Dendritic cell treated with granulocyte-macrophage colony-stimulating factor and Interleukin-4, amounts not matched to agents 40 ng/mL and 50 ng/mL, for 4 days (primary cell): ENCODE measurements around the gene CTNNA1.
"Not testable (repeated sequence)": the region's sequence is repeated elsewhere in the genome, so short reads cannot be mapped to it uniquely, and the experiment has no call there.

Source experiments
- H3K27ac Mint-ChIP-seq: one replicate; pipeline ENCODE4 v1.8.0; 2022; ENCODE audit warnings: mild to moderate bottlenecking, mixed read lengths
- H3K27me3 Mint-ChIP-seq: one replicate; pipeline ENCODE4 v1.8.0; 2022; ENCODE audit warnings: mild to moderate bottlenecking, mixed read lengths
- H3K36me3 Mint-ChIP-seq: one replicate; pipeline ENCODE4 v1.8.0; 2022; ENCODE audit warnings: low read depth, mixed read lengths
- H3K4me1 Mint-ChIP-seq: one replicate; pipeline ENCODE4 v1.8.0; 2022; ENCODE audit warnings: low read depth, mixed read lengths
- H3K4me3 Mint-ChIP-seq: one replicate; pipeline ENCODE4 v1.8.0; 2022; ENCODE audit warnings: mild to moderate bottlenecking, moderate library complexity, mixed read lengths
- H3K9me3 Mint-ChIP-seq: one replicate; pipeline ENCODE4 v1.8.0; 2022; ENCODE audit warnings: mixed read lengths
- intact Hi-C: fragments of 100-400 bp; cut with micrococcal nuclease; formaldehyde crosslinking; loops from one replicate; pipeline ENCODE4 v1.15.0; 2022

CTNNA1 gene

GRCh38 chr5:138790684-138791083 lies 37.5 kb downstream of the CTNNA1 start:
- peaks cover 21% of the 10 kb centered on the region for H3K4me1 Mint-ChIP-seq
- H3K9me3 Mint-ChIP-seq, result no peaks in the 10 kb centered on the region

GRCh38 chr5:138792195-138792790 lies 39.1 kb downstream of the CTNNA1 start:
- no peaks in the 10 kb centered on the region for H3K9me3 Mint-ChIP-seq
- H3K4me3 Mint-ChIP-seq, result no peak overlapping the region
- intact Hi-C loops, result no loop called here
- peaks cover 21% of the 10 kb centered on the region for H3K4me1 Mint-ChIP-seq
- H3K27me3 Mint-ChIP-seq, result no peaks in the 10 kb centered on the region
- peaks cover 31% of the 10 kb centered on the region for H3K36me3 Mint-ChIP-seq
- peak overlapping the region; percentile 6 for H3K27ac Mint-ChIP-seq

More at GRCh38 chr5:138790684-138791083, 37.5 kb downstream of the CTNNA1 start:
- Mint-ChIP-seq H3K4me3 (no peak overlapping the region), H3K27ac (no peak overlapping the region), H3K36me3 (peaks cover 47% of the 10 kb centered on the region), H3K27me3 (no peaks in the 10 kb centered on the region)
- intact Hi-C loops, result no loop called here

- Mint-ChIP-seq H3K4me1 (peaks cover 30% of the 10 kb centered on the region), H3K36me3 (peaks cover 28% of the 10 kb centered on the region), H3K9me3 (no peaks in the 10 kb centered on the region), H3K4me3 (no peak overlapping the region), H3K27me3 (no peaks in the 10 kb centered on the region), H3K27ac (peak overlapping the region; percentile 6)
- intact Hi-C loops, result no loop called here
These were observed 40.4 kb downstream of the CTNNA1 start for GRCh38 chr5:138793575-138793974.

DNA sequence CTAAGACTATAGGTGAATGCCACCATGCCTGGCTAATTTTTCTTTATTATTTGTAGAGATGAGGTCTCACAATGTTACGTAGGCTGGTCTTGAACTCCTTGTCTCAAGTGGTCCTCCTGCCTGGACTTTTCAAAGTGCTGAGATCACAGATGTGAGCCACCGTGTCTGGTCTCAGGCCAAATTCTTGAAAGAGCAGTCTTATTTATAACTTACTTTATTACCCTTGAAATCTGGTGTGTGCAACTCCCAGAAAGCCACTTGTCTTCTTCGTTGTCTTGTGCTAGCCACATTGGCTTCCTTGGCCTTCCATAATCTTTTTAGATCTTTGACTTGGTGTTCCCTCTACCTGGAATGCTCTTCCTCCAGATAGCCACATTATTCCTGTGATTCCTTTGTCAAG lies 50.1 kb downstream of the CTNNA1 start:
- Mint-ChIP-seq H3K4me3 (no peak overlapping the region), H3K36me3 (peaks cover 55% of the 10 kb centered on the region), H3K27ac (no peak overlapping the region), H3K9me3 (no peaks in the 10 kb centered on the region), H3K27me3 (no peaks in the 10 kb centered on the region), H3K4me1 (peaks cover 22% of the 10 kb centered on the region)
- intact Hi-C loops, result no loop called here

- peaks cover 22% of the 10 kb centered on the region for H3K4me1 Mint-ChIP-seq
- no peaks in the 10 kb centered on the region for H3K27me3 Mint-ChIP-seq
- H3K36me3 Mint-ChIP-seq, result peaks cover 61% of the 10 kb centered on the region
- intact Hi-C loops, result no loop called here
- no peak overlapping the region for H3K27ac Mint-ChIP-seq
- no peaks in the 10 kb centered on the region for H3K9me3 Mint-ChIP-seq
- no peak overlapping the region for H3K4me3 Mint-ChIP-seq
These were observed 50.7 kb downstream of the CTNNA1 start for GRCh38 chr5:138803935-138804334.

DNA sequence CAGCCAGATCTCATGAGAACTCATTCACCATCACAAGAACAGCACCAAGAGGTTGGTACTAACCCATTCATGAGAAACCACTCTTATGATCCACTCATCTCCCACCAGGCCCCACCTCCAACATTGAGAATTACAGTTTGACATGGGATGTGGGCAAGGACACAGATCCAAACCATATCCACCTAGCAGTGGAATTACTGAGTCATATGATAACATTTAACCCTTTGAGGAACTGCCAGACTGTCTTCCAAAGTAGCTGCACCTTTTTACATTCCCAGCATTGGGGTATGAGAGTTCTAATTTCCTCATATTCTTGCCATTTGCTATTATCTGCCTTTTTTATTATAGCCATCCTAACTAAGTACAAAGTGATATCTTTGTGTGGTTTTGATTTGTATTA lies 51.9 kb downstream of the CTNNA1 start:
- Mint-ChIP-seq H3K36me3 (peaks cover 52% of the 10 kb centered on the region), H3K4me3 (no peak overlapping the region), H3K4me1 (peaks cover 22% of the 10 kb centered on the region), H3K27ac (no peak overlapping the region), H3K9me3 (no peaks in the 10 kb centered on the region), H3K27me3 (no peaks in the 10 kb centered on the region)
- intact Hi-C loops, result no loop called here

DNA sequence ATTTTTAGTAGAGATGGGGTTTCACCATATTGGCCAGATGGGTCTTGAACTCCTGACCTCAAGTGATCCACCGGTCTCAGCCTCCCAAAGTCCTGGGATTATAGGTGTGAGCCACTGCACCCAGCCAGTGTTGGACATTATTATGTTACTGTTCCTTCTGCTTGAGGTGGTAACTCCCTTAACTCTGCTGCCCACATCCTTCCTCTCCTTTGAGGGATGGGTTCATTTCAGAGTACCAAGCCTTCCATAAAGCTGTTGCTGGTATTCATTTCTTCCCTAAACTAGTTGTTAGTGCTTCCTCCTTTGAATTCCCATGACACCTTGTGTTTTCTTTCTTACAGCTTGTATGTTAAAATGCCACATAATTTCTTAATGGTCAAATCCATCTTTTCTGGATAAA lies 54.0 kb downstream of the CTNNA1 start:
- Mint-ChIP-seq H3K4me1 (peaks cover 16% of the 10 kb centered on the region), H3K4me3 (no peak overlapping the region), H3K27ac (no peak overlapping the region), H3K27me3 (no peaks in the 10 kb centered on the region), H3K9me3 (no peaks in the 10 kb centered on the region), H3K36me3 (peaks cover 57% of the 10 kb centered on the region)
- intact Hi-C loops, result no loop called here

DNA sequence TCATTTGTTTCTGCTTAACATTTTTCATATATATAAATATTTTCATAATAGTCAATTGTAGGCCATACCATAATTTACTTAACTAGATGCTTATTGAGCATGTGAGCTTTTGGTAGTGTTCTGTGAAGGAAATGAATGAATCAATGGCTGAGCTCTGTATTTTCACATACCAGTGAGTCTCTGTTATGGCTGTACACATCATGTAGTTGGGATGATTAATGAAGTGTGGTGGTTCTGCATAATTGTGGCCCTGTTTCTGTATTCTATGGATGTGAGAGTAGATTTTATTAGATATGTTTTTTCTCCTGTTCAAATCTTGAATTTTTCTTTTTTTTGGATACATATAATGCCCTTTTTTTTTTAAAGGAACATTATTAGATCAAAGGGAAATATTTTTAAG lies 56.2 kb downstream of the CTNNA1 start:
- no peak overlapping the region for H3K4me3 Mint-ChIP-seq
- H3K9me3 Mint-ChIP-seq, result no peaks in the 10 kb centered on the region
- peaks cover 65% of the 10 kb centered on the region for H3K36me3 Mint-ChIP-seq
- no peak overlapping the region for H3K27ac Mint-ChIP-seq
- intact Hi-C loops, result no loop called here
- H3K27me3 Mint-ChIP-seq, result no peaks in the 10 kb centered on the region
- peaks cover 16% of the 10 kb centered on the region for H3K4me1 Mint-ChIP-seq

DNA sequence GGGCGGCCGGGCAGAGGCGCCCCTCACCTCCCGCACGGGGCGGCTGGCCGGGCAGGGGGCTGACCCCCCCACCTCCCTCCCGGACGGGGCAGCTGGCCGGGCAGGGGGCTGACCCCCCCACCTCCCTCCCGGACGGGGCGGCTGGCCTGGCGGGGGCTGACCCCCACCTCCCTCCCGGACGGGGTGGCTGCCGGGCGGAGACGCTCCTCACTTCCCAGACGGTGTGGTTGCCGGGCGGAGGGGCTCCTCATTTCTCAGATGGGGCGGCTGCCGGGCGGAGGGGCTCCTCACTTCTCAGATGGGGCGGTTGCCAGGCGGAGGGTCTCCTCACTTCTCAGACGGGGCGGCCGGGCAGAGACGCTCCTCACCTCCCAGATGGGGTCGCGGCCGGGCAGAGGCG lies 57.6 kb downstream of the CTNNA1 start:
- H3K9me3 Mint-ChIP-seq, H3K27me3 Mint-ChIP-seq, H3K27ac Mint-ChIP-seq, H3K4me3 Mint-ChIP-seq, intact Hi-C loops: not testable (repeated sequence)
- Mint-ChIP-seq H3K36me3 (peaks cover 68% of the 10 kb centered on the region), H3K4me1 (peaks cover 23% of the 10 kb centered on the region)

- peaks cover 97% of the 10 kb centered on the region for H3K36me3 Mint-ChIP-seq
- intact Hi-C loops, result no loop called here
- H3K4me3 Mint-ChIP-seq, result no peak overlapping the region
- peaks cover 25% of the 10 kb centered on the region for H3K4me1 Mint-ChIP-seq
- no peaks in the 10 kb centered on the region for H3K27me3 Mint-ChIP-seq
- no peaks in the 10 kb centered on the region for H3K9me3 Mint-ChIP-seq
- no peak overlapping the region for H3K27ac Mint-ChIP-seq
These were observed 62.3 kb downstream of the CTNNA1 start for GRCh38 chr5:138815529-138815928.

DNA sequence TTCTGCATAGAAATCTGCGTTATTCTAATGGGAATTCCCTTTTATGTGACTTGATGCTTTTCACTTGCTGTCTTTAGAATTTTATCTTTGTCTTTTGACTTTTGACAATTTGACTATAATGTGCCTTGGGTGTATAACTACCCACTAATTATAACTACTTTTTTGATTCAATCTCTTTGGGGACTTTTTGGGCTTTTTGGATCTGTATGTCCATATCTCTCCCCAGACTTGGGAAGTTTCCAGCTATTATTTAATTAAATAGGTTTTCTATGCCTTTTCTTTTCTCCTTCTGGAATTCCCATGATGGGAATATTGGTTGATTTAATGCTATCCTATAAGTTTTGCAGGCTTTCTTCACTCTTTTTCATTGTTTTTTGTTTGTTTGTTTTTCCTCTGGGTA lies 64.0 kb downstream of the CTNNA1 start:
- Mint-ChIP-seq H3K27ac (no peak overlapping the region), H3K4me1 (peaks cover 25% of the 10 kb centered on the region), H3K27me3 (no peaks in the 10 kb centered on the region), H3K36me3 (peaks cover 91% of the 10 kb centered on the region), H3K9me3 (no peaks in the 10 kb centered on the region), H3K4me3 (no peak overlapping the region)
- intact Hi-C loops, result no loop called here

DNA sequence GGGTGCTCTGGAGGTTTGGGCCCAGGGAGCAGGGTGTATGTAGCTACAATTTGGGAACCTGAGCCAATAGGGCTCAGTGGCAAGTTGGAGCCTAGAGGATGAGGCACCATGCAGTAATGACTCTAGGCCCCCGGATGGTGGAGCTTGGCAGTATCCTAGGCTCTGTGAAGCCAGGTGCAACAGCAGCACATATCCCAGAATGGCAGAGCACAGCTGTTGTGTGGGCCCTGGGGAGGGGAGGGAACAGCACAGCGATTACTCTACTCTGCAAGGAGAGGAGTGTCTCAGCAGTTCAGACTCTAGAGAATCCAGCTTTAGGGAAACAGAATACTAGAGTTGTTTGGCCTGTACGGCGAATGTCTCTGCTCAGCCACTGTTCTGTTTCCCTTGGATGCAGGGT lies 65.9 kb downstream of the CTNNA1 start:
- Mint-ChIP-seq H3K4me3 (no peak overlapping the region), H3K4me1 (peaks cover 25% of the 10 kb centered on the region), H3K27me3 (no peaks in the 10 kb centered on the region), H3K9me3 (no peaks in the 10 kb centered on the region), H3K36me3 (peaks cover 78% of the 10 kb centered on the region), H3K27ac (no peak overlapping the region)
- intact Hi-C loops, result no loop called here

DNA sequence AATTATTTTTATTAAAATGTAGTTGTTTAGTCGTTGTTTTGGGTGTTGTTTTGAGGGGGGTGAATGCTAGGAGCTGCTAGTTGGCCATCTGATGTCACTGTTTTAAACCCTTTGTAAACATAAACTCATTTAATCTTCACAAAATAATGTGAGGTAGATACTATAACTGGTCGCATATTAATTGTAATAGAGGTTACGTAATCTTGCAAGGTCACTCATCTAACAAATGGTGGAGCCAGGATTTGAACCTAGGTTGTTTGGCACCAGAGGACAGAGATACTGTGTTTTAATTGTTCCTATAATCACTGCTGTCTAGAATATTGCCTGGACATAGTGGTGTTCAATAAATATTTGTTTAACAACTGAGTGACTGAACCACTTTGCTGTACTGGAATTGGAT lies 67.5 kb downstream of the CTNNA1 start:
- H3K9me3 Mint-ChIP-seq, result no peaks in the 10 kb centered on the region
- H3K27me3 Mint-ChIP-seq, result no peaks in the 10 kb centered on the region
- no peak overlapping the region for H3K4me3 Mint-ChIP-seq
- no peak overlapping the region for H3K27ac Mint-ChIP-seq
- H3K4me1 Mint-ChIP-seq, result peaks cover 19% of the 10 kb centered on the region
- intact Hi-C loops, result no loop called here
- H3K36me3 Mint-ChIP-seq, result peaks cover 73% of the 10 kb centered on the region

GRCh38 chr5:138824516-138824915 lies 71.3 kb downstream of the CTNNA1 start:
- intact Hi-C loops, result loop anchor here (2.0 kb wide), 1 partner anchor 438 kb away; no protein-coding TSS in a partner anchor
- H3K4me1 Mint-ChIP-seq, result no peaks in the 10 kb centered on the region
- no peaks in the 10 kb centered on the region for H3K9me3 Mint-ChIP-seq
- H3K27ac Mint-ChIP-seq, result no peak overlapping the region
- no peak overlapping the region for H3K4me3 Mint-ChIP-seq
- H3K27me3 Mint-ChIP-seq, result no peaks in the 10 kb centered on the region
- H3K36me3 Mint-ChIP-seq, result peaks cover 73% of the 10 kb centered on the region
